ENCODE results near the gene PROX2.

DNA sequence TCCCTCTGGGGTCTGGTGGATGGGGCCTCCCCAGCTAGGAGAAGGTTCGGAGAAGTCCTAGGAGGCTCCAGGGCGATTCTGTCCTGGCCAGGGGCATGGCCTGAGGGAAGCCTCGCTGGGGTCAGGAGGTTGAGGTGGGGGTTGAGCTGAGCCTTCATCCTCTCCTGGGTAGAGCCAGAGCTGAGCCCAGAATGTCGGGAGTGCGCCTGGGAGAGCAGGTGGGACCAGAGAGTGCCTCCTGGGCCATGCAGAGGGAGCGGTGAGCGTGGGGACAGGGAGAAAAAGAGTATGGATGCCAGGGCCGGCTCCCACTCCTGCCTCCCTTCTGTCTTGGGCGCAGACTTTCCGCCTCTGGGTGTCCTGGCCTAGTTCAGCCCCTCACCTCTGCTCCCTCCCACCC, 34.0 kb upstream of the PROX2 start:
- TF ChIP-seq, protein P1, sequence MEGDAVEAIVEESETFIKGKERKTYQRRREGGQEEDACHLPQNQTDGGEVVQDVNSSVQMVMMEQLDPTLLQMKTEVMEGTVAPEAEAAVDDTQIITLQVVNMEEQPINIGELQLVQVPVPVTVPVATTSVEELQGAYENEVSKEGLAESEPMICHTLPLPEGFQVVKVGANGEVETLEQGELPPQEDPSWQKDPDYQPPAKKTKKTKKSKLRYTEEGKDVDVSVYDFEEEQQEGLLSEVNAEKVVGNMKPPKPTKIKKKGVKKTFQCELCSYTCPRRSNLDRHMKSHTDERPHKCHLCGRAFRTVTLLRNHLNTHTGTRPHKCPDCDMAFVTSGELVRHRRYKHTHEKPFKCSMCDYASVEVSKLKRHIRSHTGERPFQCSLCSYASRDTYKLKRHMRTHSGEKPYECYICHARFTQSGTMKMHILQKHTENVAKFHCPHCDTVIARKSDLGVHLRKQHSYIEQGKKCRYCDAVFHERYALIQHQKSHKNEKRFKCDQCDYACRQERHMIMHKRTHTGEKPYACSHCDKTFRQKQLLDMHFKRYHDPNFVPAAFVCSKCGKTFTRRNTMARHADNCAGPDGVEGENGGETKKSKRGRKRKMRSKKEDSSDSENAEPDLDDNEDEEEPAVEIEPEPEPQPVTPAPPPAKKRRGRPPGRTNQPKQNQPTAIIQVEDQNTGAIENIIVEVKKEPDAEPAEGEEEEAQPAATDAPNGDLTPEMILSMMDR (optimal IDR thresholded peaks at IDR 0.05 in 1 of 3, IDR thresholded peaks at IDR 0.05 in 1 of 3, conservative IDR thresholded peaks at IDR 0.05 in 1 of 3; ENCODE audit: extremely low read depth in 1 of 3, insufficient read depth in 2 of 3, low read length in 3 of 3) = no peak
- TF ChIP-seq EZH2 (IDR thresholded peaks at IDR 0.05; ENCODE audit: low read length) = no peak
